ENCODE data around the gene FOCAD. TPM values are rescaled to one million over a fixed set of nuclear protein-coding genes. Genes with fewer than 3 reads are reported as not detected.

Gene FOCAD
- total RNA-seq, 1 experiment from 2014 or later = 40.7 TPM

DNA sequence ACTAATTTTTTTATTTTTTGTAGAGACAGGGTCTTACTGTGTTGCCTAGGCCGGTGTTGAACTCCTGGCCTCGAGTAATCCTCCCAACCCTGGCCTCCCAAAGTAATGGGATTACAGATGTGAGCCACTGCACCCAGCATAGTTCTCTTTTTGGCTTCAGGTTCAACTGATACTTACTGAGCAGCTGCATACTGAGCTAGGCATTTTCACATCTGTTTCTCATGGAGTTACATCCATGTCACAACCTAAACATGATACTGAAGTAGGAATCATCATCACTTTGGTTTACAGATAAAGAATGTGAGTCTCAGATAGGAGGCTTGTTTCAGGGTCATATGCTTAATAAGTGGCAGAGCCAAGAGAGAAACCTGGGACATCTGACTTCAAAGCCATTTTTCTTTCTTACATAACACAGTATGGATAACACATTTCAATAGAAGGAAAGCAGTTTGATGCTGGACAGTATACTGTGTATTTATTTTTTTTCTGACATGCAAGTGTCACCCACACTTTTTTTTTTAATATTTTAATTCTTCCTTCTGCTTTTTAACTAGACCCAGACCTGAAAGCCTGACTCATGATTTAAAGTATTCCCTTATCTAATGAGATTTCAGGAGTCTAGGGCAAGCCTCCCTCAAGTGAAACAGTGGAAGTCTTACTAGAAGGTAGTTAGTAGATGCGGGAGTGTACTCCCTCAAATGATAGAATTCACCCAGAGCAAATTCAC is 256.6 kb downstream of the FOCAD start:
- DNase-seq (ENCODE audit: low read depth, low spot score) = no peak
- intact Hi-C loops (cut with micrococcal nuclease) = loop anchor here (1.0 to 5.0 kb wide), 5 partner anchors 170 to 1013 kb away; no protein-coding TSS in a partner anchor
- Histone ChIP-seq H3K9me2 (ENCODE audit: insufficient read depth) (no peaks in the 10 kb centered on the region), H3K27me3 (ENCODE audit: insufficient read depth, low read length) (no peaks in the 10 kb centered on the region), H3K4me2 (ENCODE audit: low read length) (no peak overlapping the region), H2AFZ (ENCODE audit: low read depth, low read length, poor library complexity, severe bottlenecking) (no peak overlapping the region), H4K20me1 (ENCODE audit: insufficient read depth) (no peaks in the 10 kb centered on the region), H3K4me1 (ENCODE audit: control insufficient read depth in 1 of 2, insufficient read depth in 2 of 2, low read length in 2 of 2) (no peaks in the 10 kb centered on the region), H3K9ac (ENCODE audit: low read length) (no peak overlapping the region), H3K4me3 (replicated peaks in 1 of 2; ENCODE audit: low read depth in 1 of 2, low read length in 2 of 2) (no peak overlapping the region), H3K79me2 (ENCODE audit: insufficient read depth, low read length) (no peaks in the 10 kb centered on the region), H3K27ac (ENCODE audit: low read depth, low read length) (no peak overlapping the region), H3K36me3 (ENCODE audit: control insufficient read depth in 1 of 2, insufficient read depth in 2 of 2, low read length in 2 of 2) (no peaks in the 10 kb centered on the region), H3K9me3 (ENCODE audit: control insufficient read depth in 1 of 2, insufficient read depth in 1 of 2, low read depth in 1 of 2, low read length in 2 of 2) (no peaks in the 10 kb centered on the region)
- peak; percentile 54 for ATAC-seq
- ChIA-PET RAD21 (ENCODE audit: low non-redundant PET in 1 of 2, low total read pairs in 2 of 2, uncharacterized antibody in 2 of 2, unreplicated experiment in 2 of 2) (interaction anchor here (0.7 to 2.0 kb wide), 7 partner anchors 170 to 584 kb away, joined by 3 to 10 read pairs (median 4); partner anchors contain the start of gene MLLT3 (in 2 of the 2)), CTCF (interaction anchor here (0.5 to 4.3 kb wide), 25 partner anchors 9 to 963 kb away, joined by 3 to 43 read pairs (median 3); partner anchors contain the start of gene MLLT3), POLR2A (interaction anchor here (0.5 kb wide), 1 partner anchor 281 kb away, joined by 3 read pairs; no protein-coding TSS in a partner anchor)
- TF ChIP-seq SP1 (IDR thresholded peaks at IDR 0.05; ENCODE audit: low read depth) = no peak
- no peak for TF ChIP-seq CBX3 (IDR thresholded peaks at IDR 0.05; ENCODE audit: low read depth)
- no TSS peak for BruUV-seq (replicated peaks)

DNA sequence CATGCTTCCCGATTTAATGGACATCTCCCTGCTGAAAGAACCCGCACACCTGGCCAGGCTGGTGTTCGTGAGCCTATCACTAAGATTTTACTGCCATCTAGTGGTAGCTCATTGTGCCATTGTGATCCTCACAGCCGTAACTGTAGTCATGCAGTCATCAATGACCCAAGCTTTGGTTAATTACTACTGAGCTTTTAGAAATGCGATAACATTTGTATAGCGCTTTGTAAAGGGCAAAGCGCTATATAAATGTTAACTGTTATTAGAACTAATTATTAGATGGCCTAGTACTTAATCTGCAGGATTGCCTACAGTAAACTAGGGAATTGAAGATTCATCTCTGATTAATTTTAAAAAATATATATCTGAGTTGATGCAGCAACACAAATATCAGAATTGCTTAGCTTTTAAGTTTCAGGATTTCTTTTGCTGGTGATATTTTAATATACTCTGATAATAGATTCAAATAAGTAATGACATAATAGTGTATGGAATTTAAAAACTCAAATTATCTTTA is 257.2 kb downstream of the FOCAD start:
- H3K4me3 ChIP-seq (replicated peaks in 1 of 2; ENCODE audit: low read depth in 1 of 2, low read length in 2 of 2) = no peak overlapping the region
- POLR2A ChIA-PET = no interaction called here
- no peaks in the 10 kb centered on the region for H3K4me1 ChIP-seq (ENCODE audit: control insufficient read depth in 1 of 2, insufficient read depth in 2 of 2, low read length in 2 of 2)
- H3K27ac ChIP-seq (ENCODE audit: low read depth, low read length) = no peak overlapping the region
- no peaks in the 10 kb centered on the region for H3K27me3 ChIP-seq (ENCODE audit: insufficient read depth, low read length)
- H2AFZ ChIP-seq (ENCODE audit: low read depth, low read length, poor library complexity, severe bottlenecking) = no peak overlapping the region
- peak; percentile 62 for DNase-seq (ENCODE audit: low read depth, low spot score)
- CTCF ChIA-PET = interaction anchor here (0.6 to 4.3 kb wide), 25 partner anchors 8 to 1015 kb away, joined by 3 to 43 read pairs (median 3); partner anchors contain the start of gene MLLT3
- H3K9me2 ChIP-seq (ENCODE audit: insufficient read depth) = no peaks in the 10 kb centered on the region
- intact Hi-C loops (cut with micrococcal nuclease) = loop anchor here (1.0 to 5.0 kb wide), 5 partner anchors 170 to 1014 kb away; no protein-coding TSS in a partner anchor
- no TSS peak for BruUV-seq (replicated peaks)
- H3K9ac ChIP-seq (ENCODE audit: low read length) = no peak overlapping the region
- H3K36me3 ChIP-seq (ENCODE audit: control insufficient read depth in 1 of 2, insufficient read depth in 2 of 2, low read length in 2 of 2) = no peaks in the 10 kb centered on the region
- no peaks in the 10 kb centered on the region for H3K9me3 ChIP-seq (ENCODE audit: control insufficient read depth in 1 of 2, insufficient read depth in 1 of 2, low read depth in 1 of 2, low read length in 2 of 2)
- H4K20me1 ChIP-seq (ENCODE audit: insufficient read depth) = no peaks in the 10 kb centered on the region
- ATAC-seq = peak; percentile 100
- RAD21 ChIA-PET (ENCODE audit: low non-redundant PET in 1 of 2, low total read pairs in 2 of 2, uncharacterized antibody in 2 of 2, unreplicated experiment in 2 of 2) = interaction anchor here (0.7 to 2.1 kb wide), 7 partner anchors 170 to 584 kb away, joined by 3 to 10 read pairs (median 4); partner anchors contain the start of gene MLLT3 (in 2 of the 2)
- TF ChIP-seq, protein P1, sequence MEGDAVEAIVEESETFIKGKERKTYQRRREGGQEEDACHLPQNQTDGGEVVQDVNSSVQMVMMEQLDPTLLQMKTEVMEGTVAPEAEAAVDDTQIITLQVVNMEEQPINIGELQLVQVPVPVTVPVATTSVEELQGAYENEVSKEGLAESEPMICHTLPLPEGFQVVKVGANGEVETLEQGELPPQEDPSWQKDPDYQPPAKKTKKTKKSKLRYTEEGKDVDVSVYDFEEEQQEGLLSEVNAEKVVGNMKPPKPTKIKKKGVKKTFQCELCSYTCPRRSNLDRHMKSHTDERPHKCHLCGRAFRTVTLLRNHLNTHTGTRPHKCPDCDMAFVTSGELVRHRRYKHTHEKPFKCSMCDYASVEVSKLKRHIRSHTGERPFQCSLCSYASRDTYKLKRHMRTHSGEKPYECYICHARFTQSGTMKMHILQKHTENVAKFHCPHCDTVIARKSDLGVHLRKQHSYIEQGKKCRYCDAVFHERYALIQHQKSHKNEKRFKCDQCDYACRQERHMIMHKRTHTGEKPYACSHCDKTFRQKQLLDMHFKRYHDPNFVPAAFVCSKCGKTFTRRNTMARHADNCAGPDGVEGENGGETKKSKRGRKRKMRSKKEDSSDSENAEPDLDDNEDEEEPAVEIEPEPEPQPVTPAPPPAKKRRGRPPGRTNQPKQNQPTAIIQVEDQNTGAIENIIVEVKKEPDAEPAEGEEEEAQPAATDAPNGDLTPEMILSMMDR (IDR thresholded peaks at IDR 0.05 in 2 of 3, conservative IDR thresholded peaks at IDR 0.05 in 1 of 3; ENCODE audit: borderline replicate concordance in 1 of 3, insufficient read depth in 1 of 3, low read depth in 2 of 3, low read length in 2 of 3) = peak; percentile 72 to 89 (median 80)
- TF ChIP-seq ZFX (IDR thresholded peaks at IDR 0.05) (no peak), EGR1 (IDR thresholded peaks at IDR 0.05; ENCODE audit: low read depth) (no peak), JUND (IDR thresholded peaks at IDR 0.05) (no peak), RAD21 (IDR thresholded peaks at IDR 0.05; ENCODE audit: low read depth) (peak; percentile 92), SP1 (IDR thresholded peaks at IDR 0.05; ENCODE audit: low read depth) (no peak)
- TF ChIP-seq, protein P2, sequence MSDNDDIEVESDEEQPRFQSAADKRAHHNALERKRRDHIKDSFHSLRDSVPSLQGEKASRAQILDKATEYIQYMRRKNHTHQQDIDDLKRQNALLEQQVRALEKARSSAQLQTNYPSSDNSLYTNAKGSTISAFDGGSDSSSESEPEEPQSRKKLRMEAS (IDR thresholded peaks at IDR 0.05) = no peak
- TF ChIP-seq, protein P3, sequence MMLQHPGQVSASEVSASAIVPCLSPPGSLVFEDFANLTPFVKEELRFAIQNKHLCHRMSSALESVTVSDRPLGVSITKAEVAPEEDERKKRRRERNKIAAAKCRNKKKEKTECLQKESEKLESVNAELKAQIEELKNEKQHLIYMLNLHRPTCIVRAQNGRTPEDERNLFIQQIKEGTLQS (IDR thresholded peaks at IDR 0.05) = no peak
- no peak overlapping the region for H3K4me2 ChIP-seq (ENCODE audit: low read length)
- no peaks in the 10 kb centered on the region for H3K79me2 ChIP-seq (ENCODE audit: insufficient read depth, low read length)

Measured in HCT116 (cell line).